ENCODE measurements around the gene SETBP1.

DNA sequence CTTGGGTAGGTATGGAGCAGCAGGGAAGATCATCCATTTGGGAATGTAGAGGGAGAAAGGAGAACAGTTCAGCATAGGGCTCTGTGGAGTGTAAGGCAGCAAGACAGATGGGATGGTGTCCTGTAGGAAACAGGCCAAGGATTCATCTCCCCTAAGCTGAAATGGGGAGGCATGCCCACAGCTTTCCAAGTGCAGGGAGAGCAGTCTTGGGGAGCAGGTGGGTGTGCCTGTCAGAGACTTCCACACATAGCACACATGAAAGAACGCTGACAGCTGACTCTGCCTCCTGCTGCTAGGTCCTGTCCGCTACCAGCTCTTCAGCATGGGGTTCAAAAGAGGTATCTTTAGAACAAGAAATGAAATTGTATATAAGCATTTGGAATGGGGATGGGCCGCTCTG is 9.0 kb downstream of the SETBP1 start:
- TF ChIP-seq, protein P1, sequence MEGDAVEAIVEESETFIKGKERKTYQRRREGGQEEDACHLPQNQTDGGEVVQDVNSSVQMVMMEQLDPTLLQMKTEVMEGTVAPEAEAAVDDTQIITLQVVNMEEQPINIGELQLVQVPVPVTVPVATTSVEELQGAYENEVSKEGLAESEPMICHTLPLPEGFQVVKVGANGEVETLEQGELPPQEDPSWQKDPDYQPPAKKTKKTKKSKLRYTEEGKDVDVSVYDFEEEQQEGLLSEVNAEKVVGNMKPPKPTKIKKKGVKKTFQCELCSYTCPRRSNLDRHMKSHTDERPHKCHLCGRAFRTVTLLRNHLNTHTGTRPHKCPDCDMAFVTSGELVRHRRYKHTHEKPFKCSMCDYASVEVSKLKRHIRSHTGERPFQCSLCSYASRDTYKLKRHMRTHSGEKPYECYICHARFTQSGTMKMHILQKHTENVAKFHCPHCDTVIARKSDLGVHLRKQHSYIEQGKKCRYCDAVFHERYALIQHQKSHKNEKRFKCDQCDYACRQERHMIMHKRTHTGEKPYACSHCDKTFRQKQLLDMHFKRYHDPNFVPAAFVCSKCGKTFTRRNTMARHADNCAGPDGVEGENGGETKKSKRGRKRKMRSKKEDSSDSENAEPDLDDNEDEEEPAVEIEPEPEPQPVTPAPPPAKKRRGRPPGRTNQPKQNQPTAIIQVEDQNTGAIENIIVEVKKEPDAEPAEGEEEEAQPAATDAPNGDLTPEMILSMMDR (IDR thresholded peaks at IDR 0.05; ENCODE audit: low read depth, low read length, poor library complexity, severe bottlenecking): no peak
- TF ChIP-seq EZH2phosphoT487 (IDR thresholded peaks at IDR 0.05; ENCODE audit: borderline replicate concordance, low read length): no peak
